Gastrocnemius medialis (tissue), 4 donors: Measurements from ENCODE around the gene CUEDC2. TPM values are rescaled to one million over a fixed set of nuclear protein-coding genes. Genes with fewer than 3 reads are reported as not detected.
A peak's percentile ranks its signal among the peaks of the same experiment; 100 is the strongest.

Source experiments
- ATAC-seq, 2 donors: fragments of 150-250 bp; one replicate each; pipeline ENCODE4 v1.9.1; 2016
- DNase-seq, 2 donors: peaks; one replicate each; pipeline ENCODE4 v3.0.0-alpha.2; 2019
- H3K27ac ChIP-seq, 4 donors: fragments of 200-600 bp; sonication (generic); 1 replicate in 1 of 4; 2 replicates in 3 of 4; pipeline ENCODE4 v1.5.1; 2016 to 2018; ENCODE audit warnings: mild to moderate bottlenecking in 2 of 4, moderate library complexity in 1 of 4
- H3K27me3 ChIP-seq, 3 donors: fragments of 200-600 bp; sonication (generic) in 2 of 3; 1 replicate in 1 of 3; 2 replicates in 2 of 3; pipeline versions ENCODE4 v1.5.1 to v1.6.0; 2016 to 2019; ENCODE audit warnings: mild to moderate bottlenecking in 1 of 3, moderate library complexity in 1 of 3
- H3K36me3 ChIP-seq, 2 donors: fragments of 200-600 bp; sonication (generic) in 1 of 2; one replicate each; pipeline ENCODE4 v1.5.1; 2017 to 2018
- H3K4me1 ChIP-seq, 2 donors: fragments of 200-600 bp; sonication (generic) in 1 of 2; one replicate each; pipeline ENCODE4 v1.5.1; 2016 to 2017; ENCODE audit warnings: mild to moderate bottlenecking in 2 of 2
- H3K4me3 ChIP-seq, 4 donors: fragments of 200-600 bp; sonication (generic) in 3 of 4; 1 replicate in 1 of 4; 2 replicates in 3 of 4; pipeline ENCODE4 v1.5.1; 2016 to 2019; ENCODE audit warnings: mild to moderate bottlenecking in 2 of 4
- H3K9me3 ChIP-seq, 3 donors: fragments of 200-600 bp; sonication (generic) in 2 of 3; 1 replicate in 1 of 3; 2 replicates in 2 of 3; pipeline ENCODE4 v1.5.1; 2016 to 2019
- POLR2A ChIP-seq, 2 donors: fragments of 450-650 bp; IDR thresholded peaks; one replicate each; pipeline ENCODE4 v1.6.1; 2017; ENCODE audit warnings: antibody characterized with exemption in 2 of 2, mild to moderate bottlenecking in 2 of 2, moderate library complexity in 2 of 2
- in situ Hi-C, 4 donors: fragments of 200-750 bp; cut with MboI; loops; one replicate each; pipeline versions ENCODE4 v1.15.0 to v1.8.0; 2017; ENCODE audit warnings: low sequenced_read_pairs in 4 of 4
- intact Hi-C: fragments of 100-400 bp; cut with DNase I; formaldehyde crosslinking; loops from one replicate; pipeline ENCODE4 v1.15.1; 2023; ENCODE audit warnings: low total_unique reads
- total RNA-seq, 4 donors: library from RNA; depleted of rRNA; stranded (reverse); fragments of >200 nt; gene quantifications; one replicate each; pipeline versions ENCODE4 v1.1.0 to v1.2.3, GENCODE V29; 2016
- TF ChIP-seq, protein P1 (sequence below), 5 experiments: fragments of 450-650 bp in 3 of 5; fragments of 200-600 bp in 2 of 5; sonication (generic) in 2 of 5; IDR thresholded peaks in 4 of 5; conservative IDR thresholded peaks in 1 of 5; 1 replicate in 4 of 5; 2 replicates in 1 of 5; pipeline ENCODE4 v1.5.1; 2016 to 2019; ENCODE audit warnings: antibody characterized with exemption in 5 of 5, mild to moderate bottlenecking in 3 of 5, moderate library complexity in 3 of 5

Gene CUEDC2
- total RNA-seq, 4 donors from 2014 or later, result 51.6 to 83.1 (median 70.2) TPM

DNA sequence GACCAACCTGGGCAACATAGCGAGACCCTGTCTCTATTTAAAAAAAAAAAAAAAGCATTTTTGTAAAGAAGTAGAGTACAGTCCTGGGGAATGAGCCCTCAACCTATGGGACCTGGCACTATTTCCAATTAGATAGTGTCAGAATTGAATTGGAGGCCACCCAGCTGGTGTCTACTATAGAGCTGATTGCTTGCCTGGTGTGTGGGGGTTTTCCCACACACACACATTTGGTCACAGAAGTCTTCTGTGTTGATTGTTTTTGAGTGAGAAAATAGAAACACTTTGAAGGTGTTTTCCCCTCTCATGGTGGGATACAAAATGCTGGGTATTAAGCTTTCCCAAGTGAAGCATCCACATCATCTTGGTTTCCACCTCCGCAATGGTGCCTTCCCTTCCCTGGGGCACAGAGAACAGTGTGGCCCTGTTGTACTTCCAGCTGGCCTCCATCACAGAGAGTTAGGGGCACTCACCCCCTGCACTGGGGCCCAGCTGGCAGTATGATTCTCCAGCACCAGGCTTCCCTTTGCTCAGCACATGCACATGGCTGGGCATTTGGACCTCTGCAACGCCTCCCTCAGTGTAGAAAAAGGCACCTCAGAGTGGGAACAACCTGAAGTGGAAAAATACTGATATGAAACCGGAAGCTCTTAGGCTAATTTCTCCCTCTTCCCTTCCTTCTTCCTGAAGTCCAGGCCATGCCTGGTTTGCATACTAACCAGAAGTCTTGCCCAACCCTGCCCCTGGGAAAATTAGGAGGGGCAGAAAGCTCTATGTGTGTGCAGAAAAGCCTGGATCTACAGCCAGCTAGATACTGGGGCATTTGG is 47.6 kb downstream of the CUEDC2 start:
- Histone ChIP-seq H3K4me1 (no peaks in the 10 kb centered on the region), H3K4me3 (no peak overlapping the region), H3K27ac (no peak overlapping the region), H3K27me3 (no peaks in the 10 kb centered on the region), H3K36me3 (peaks cover 0 to 30% of the 10 kb centered on the region in 2 donors), H3K9me3 (no peaks in the 10 kb centered on the region)
- TF ChIP-seq, protein P1, sequence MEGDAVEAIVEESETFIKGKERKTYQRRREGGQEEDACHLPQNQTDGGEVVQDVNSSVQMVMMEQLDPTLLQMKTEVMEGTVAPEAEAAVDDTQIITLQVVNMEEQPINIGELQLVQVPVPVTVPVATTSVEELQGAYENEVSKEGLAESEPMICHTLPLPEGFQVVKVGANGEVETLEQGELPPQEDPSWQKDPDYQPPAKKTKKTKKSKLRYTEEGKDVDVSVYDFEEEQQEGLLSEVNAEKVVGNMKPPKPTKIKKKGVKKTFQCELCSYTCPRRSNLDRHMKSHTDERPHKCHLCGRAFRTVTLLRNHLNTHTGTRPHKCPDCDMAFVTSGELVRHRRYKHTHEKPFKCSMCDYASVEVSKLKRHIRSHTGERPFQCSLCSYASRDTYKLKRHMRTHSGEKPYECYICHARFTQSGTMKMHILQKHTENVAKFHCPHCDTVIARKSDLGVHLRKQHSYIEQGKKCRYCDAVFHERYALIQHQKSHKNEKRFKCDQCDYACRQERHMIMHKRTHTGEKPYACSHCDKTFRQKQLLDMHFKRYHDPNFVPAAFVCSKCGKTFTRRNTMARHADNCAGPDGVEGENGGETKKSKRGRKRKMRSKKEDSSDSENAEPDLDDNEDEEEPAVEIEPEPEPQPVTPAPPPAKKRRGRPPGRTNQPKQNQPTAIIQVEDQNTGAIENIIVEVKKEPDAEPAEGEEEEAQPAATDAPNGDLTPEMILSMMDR (IDR thresholded peaks at IDR 0.05 in 4 of 5, conservative IDR thresholded peaks at IDR 0.05 in 1 of 5), result no peak
- no peak for TF ChIP-seq POLR2A (IDR thresholded peaks at IDR 0.05)
- in situ Hi-C loops, result loop anchor here in 1 of 4 donors (25.0 kb wide), 1 partner anchor 202 kb away; no protein-coding TSS in a partner anchor
- DNase-seq, result no peak
- intact Hi-C loops, result no loop called here
- peak; percentile 22 to 61 for ATAC-seq

DNA sequence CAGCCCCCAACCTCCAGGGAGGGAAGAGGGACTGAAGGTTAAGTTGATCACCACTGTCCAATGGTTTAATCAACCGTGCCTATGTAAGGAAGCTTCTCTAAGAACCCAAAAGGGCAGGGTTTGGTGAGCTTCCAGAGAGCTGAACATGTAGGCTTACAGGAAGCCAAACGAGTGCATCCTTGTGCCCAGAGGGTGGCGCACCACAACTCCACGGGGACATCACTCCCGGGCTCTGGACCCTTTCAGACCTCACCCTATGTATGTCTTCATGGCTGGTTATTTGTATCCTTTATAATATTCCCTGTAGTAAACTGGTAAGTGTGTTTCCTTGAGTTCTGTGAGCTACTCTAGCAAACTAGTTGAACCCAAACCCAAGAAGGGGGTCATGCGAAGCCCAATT is 48.3 kb downstream of the CUEDC2 start:
- no peak overlapping the region for H3K4me3 ChIP-seq
- in situ Hi-C loops (loop anchor here in 1 of 4 donors (25.0 kb wide), 1 partner anchor 203 kb away; no protein-coding TSS in a partner anchor), intact Hi-C loops (no loop called here)
- peaks cover 0 to 37% of the 10 kb centered on the region in 2 donors for H3K36me3 ChIP-seq
- H3K9me3 ChIP-seq, result no peaks in the 10 kb centered on the region
- ATAC-seq (no peak), DNase-seq (no peak)
- no peaks in the 10 kb centered on the region for H3K27me3 ChIP-seq
- TF ChIP-seq, protein P1 (IDR thresholded peaks at IDR 0.05 in 4 of 5, conservative IDR thresholded peaks at IDR 0.05 in 1 of 5), result no peak
- TF ChIP-seq POLR2A (IDR thresholded peaks at IDR 0.05), result no peak
- no peak overlapping the region for H3K27ac ChIP-seq
- H3K4me1 ChIP-seq, result no peaks in the 10 kb centered on the region

DNA sequence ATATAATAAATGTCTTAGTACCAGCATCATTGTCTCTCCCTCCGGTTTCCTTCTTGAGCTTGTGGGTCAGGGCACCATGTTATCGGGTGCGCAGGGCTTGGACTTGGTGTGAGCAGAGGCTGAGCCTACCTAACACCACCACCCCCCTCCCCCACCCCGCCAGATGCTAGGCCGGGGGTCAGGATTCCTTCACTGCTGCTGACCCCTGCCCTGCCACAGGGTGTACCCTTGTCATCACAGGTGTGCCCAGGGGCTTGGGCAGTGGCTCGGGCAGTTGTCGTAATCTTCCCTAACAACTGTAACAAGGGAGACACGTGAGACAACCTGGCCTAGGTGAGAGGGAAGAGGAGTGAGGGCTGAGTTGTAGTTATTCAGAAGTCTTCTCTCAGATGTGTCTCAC is 49.5 kb downstream of the CUEDC2 start:
- intact Hi-C loops, result no loop called here

DNA sequence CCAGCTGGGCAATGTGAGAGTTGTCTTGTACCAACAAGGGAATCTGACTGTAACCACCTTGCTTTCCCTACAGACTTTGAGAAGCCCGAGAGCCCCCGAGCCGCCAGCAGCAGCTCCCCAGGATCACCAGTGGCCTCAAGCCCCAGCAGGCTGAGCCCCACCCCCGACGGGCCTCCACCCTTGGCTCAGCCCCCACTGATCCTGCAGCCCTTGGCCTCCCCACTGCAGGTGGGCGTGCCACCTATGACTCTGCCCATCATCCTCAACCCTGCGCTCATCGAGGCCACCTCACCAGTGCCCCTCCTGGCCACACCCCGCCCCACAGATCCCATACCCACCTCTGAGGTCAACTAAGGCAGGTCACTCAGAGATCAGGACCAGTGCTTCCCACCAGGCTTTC is 50.4 kb downstream of the CUEDC2 start:
- H3K27me3 ChIP-seq, result no peaks in the 10 kb centered on the region
- TF ChIP-seq, protein P1 (IDR thresholded peaks at IDR 0.05 in 4 of 5, conservative IDR thresholded peaks at IDR 0.05 in 1 of 5), result no peak
- TF ChIP-seq POLR2A (IDR thresholded peaks at IDR 0.05), result no peak
- intact Hi-C loops (no loop called here), in situ Hi-C loops (loop anchor here in 1 of 4 donors (25.0 kb wide), 1 partner anchor 205 kb away; no protein-coding TSS in a partner anchor)
- DNase-seq (no peak), ATAC-seq (no peak)
- H3K4me3 ChIP-seq, result no peak overlapping the region
- no peaks in the 10 kb centered on the region for H3K4me1 ChIP-seq
- peaks cover 0 to 58% of the 10 kb centered on the region in 2 donors for H3K36me3 ChIP-seq
- no peaks in the 10 kb centered on the region for H3K9me3 ChIP-seq
- H3K27ac ChIP-seq, result no peak overlapping the region

More for the DNA sequence above, 49.5 kb downstream of the CUEDC2 start:
- Histone ChIP-seq H3K9me3 (no peaks in the 10 kb centered on the region), H3K4me3 (no peak overlapping the region), H3K27ac (no peak overlapping the region), H3K4me1 (no peaks in the 10 kb centered on the region), H3K27me3 (no peaks in the 10 kb centered on the region), H3K36me3 (peaks cover 0 to 49% of the 10 kb centered on the region in 2 donors)
- in situ Hi-C loops, result loop anchor here in 1 of 4 donors (25.0 kb wide), 1 partner anchor 204 kb away; no protein-coding TSS in a partner anchor
- ATAC-seq, result no peak
- TF ChIP-seq, protein P1 (IDR thresholded peaks at IDR 0.05 in 4 of 5, conservative IDR thresholded peaks at IDR 0.05 in 1 of 5), result no peak
- no peak for TF ChIP-seq POLR2A (IDR thresholded peaks at IDR 0.05)
- no peak for DNase-seq
